ENCODE results near the gene PGS1.

- TF ChIP-seq CREB1 (IDR thresholded peaks at IDR 0.05; ENCODE audit: low read depth) (no peak), EP300 (IDR thresholded peaks at IDR 0.05; ENCODE audit: borderline replicate concordance) (no peak)
Observed at GRCh38 chr17:78472035-78472905, 93.8 kb downstream of the PGS1 start.
